ENCODE measurements around the gene STRN4. TPM values are rescaled to one million over a fixed set of nuclear protein-coding genes. Genes with fewer than 3 reads are reported as not detected.

STRN4 gene
- total RNA-seq, 1 experiment from 2014 or later: 89.5 TPM

DNA sequence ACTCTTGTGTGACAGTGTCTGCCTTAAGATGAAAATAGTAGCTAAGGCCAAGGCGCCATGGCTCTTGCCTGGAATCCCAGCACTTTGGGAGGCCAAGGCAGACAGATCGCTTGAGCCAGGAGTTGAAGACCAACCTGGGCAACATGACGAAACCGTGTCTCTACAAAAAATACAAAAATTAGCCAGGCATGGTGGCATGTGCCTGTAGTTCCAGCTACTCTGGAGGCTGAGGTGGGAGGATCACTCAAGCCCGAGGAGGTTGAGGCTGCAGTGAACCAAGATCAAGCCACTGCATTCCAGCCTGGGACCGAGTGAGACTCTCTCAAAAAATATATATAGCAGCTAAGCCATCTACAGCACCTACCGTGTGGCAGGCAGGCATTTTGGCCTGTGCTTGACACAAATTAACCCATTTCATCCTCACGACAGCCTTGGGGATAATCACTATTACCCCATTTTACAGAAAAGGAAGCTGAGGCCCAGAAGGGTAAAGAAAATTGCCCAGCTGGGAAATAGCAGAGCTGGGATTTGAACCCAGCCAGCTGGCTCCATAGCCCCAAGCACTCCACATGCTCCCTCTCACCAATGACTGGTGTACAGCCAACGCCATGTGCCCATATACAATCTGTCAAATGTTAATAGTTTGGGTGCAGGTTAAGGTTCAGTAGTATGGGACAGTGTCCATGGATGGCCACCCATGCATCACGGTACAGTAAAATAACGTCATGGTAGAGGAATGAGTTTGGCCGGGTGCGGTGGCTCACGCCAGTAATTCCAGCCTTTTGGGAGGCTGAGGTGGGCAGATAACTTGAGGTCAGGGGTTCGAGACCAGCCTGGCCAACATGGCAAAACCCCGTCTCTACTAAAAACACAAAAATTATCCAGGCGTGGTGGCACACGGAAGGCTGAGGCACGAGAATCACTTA is 39.1 kb upstream of the STRN4 start (continued):
- TF ChIP-seq SIN3A (IDR thresholded peaks at IDR 0.05; ENCODE audit: borderline replicate concordance, insufficient read depth, low read depth, low read length): no peak

DNA sequence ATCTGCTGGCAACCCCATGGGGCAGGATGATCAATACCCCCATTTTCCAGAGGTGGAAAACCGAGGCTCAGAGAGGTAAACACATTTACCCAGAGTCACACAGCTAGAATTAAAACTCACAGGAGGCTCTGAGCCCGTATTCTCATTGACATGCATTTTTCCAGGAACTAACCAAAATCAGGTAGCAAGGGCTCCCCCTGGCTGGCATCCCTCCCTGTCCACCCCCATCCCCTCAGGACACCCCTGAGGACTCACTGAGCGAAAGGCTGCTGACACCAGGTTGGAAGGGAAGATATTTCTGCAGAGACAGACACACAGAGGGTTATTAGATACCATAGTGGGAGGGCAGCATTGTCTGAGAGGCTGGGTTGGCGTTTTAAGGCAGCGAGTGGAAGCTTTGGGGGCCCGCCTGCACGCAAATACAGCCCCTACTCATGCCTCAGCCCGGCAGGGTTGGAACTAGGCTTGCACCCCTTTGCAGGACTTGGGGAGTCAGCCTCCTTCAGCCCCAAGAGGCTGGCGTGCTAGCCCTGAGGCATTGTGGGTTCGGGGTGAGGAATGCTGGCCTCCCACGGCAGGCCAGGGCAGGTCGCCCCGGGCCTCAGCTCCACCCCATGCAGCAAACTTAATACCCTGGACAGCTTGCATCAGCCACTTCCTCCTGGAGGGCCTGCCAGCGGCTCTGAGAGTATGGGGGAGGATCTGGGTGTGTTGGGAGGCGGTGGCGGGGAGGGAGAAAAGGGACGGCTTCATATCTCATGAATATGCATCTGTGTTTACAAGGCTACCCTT is 38.2 kb upstream of the STRN4 start:
- Histone ChIP-seq H3K27me3 (ENCODE audit: control insufficient read depth, insufficient read depth, low read length) (no peaks in the 10 kb centered on the region), H3K27ac (ENCODE audit: low read length) (peak overlapping the region; percentile 89), H3K9me3 (ENCODE audit: control insufficient read depth, insufficient read depth, low read depth, low read length) (no peaks in the 10 kb centered on the region), H3K36me3 (ENCODE audit: control insufficient read depth, insufficient read depth, low read length) (peaks cover 3% of the 10 kb centered on the region; the same call in 1 of the 2 replicates), H3K4me1 (ENCODE audit: control insufficient read depth, insufficient read depth, low read length) (peaks cover 8% of the 10 kb centered on the region), H3K4me3 (ENCODE audit: low read depth in 2 of 2, low read length in 2 of 2) (peak overlapping the region; percentile 87 to 92)
- POLR2A ChIA-PET: interaction anchor here (0.6 kb wide), 1 partner anchor 23 kb away, joined by 12 read pairs; no protein-coding TSS in a partner anchor
- peak; percentile 57 for ATAC-seq
- CTCF ChIA-PET: interaction anchor here (1.0 kb wide), 1 partner anchor 56 kb away, joined by 3 read pairs; no protein-coding TSS in a partner anchor
- in situ Hi-C loops (cut with HindIII; ENCODE audit: low pct_unique_long_range_greater_than_20kb, low sequenced_read_pairs) (no loop called here), intact Hi-C loops (cut with micrococcal nuclease; ENCODE audit: unreplicated experiment) (no loop called here)
- no TSS peak for BruUV-seq (replicated peaks)
- TF ChIP-seq SIN3A (IDR thresholded peaks at IDR 0.05; ENCODE audit: borderline replicate concordance, insufficient read depth, low read depth, low read length): no peak
- TF ChIP-seq POLR2AphosphoS5 (IDR thresholded peaks at IDR 0.05; ENCODE audit: low read depth, low read length): no peak; the same call in 1 of the 2 replicates
- TF ChIP-seq, protein P1, sequence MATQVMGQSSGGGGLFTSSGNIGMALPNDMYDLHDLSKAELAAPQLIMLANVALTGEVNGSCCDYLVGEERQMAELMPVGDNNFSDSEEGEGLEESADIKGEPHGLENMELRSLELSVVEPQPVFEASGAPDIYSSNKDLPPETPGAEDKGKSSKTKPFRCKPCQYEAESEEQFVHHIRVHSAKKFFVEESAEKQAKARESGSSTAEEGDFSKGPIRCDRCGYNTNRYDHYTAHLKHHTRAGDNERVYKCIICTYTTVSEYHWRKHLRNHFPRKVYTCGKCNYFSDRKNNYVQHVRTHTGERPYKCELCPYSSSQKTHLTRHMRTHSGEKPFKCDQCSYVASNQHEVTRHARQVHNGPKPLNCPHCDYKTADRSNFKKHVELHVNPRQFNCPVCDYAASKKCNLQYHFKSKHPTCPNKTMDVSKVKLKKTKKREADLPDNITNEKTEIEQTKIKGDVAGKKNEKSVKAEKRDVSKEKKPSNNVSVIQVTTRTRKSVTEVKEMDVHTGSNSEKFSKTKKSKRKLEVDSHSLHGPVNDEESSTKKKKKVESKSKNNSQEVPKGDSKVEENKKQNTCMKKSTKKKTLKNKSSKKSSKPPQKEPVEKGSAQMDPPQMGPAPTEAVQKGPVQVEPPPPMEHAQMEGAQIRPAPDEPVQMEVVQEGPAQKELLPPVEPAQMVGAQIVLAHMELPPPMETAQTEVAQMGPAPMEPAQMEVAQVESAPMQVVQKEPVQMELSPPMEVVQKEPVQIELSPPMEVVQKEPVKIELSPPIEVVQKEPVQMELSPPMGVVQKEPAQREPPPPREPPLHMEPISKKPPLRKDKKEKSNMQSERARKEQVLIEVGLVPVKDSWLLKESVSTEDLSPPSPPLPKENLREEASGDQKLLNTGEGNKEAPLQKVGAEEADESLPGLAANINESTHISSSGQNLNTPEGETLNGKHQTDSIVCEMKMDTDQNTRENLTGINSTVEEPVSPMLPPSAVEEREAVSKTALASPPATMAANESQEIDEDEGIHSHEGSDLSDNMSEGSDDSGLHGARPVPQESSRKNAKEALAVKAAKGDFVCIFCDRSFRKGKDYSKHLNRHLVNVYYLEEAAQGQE (IDR thresholded peaks at IDR 0.05; ENCODE audit: insufficient read depth in 1 of 2, low read depth in 2 of 2, low read length in 1 of 2): no peak
- TF ChIP-seq, protein P2, sequence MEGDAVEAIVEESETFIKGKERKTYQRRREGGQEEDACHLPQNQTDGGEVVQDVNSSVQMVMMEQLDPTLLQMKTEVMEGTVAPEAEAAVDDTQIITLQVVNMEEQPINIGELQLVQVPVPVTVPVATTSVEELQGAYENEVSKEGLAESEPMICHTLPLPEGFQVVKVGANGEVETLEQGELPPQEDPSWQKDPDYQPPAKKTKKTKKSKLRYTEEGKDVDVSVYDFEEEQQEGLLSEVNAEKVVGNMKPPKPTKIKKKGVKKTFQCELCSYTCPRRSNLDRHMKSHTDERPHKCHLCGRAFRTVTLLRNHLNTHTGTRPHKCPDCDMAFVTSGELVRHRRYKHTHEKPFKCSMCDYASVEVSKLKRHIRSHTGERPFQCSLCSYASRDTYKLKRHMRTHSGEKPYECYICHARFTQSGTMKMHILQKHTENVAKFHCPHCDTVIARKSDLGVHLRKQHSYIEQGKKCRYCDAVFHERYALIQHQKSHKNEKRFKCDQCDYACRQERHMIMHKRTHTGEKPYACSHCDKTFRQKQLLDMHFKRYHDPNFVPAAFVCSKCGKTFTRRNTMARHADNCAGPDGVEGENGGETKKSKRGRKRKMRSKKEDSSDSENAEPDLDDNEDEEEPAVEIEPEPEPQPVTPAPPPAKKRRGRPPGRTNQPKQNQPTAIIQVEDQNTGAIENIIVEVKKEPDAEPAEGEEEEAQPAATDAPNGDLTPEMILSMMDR (IDR thresholded peaks at IDR 0.05): no peak; the same call in 1 of the 2 replicates
- TF ChIP-seq TCF7L2 (IDR thresholded peaks at IDR 0.05; ENCODE audit: low read depth, low read length): no peak
- DNase-seq (ENCODE audit: low read depth, low spot score): no peak

DNA sequence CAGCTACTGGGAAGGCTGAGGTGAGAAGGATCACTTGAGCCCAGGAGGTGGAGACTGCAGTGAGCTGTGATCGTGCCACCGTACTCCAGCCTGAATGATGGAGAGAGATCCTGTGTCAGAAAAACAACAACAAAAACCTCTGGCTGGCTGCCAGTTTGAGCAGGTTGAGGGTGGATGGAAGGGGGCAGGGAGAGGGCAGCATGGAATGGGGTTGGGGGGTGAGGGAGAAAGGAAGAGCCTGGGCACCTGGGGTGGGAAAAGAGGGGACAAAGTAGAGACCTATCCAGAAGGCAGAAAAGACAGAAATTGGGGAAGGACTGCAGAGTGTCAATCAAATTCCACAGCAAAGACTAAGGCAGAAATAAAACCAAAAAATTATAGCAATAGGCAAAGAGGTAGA is 37.4 kb upstream of the STRN4 start:
- peak overlapping the region; percentile 87 to 92 for H3K4me3 ChIP-seq (ENCODE audit: low read depth in 2 of 2, low read length in 2 of 2)
- intact Hi-C loops (cut with micrococcal nuclease; ENCODE audit: unreplicated experiment): no loop called here
- ChIA-PET POLR2A (no interaction called here), CTCF (interaction anchor here (0.7 kb wide), 1 partner anchor 167 kb away, joined by 5 read pairs; no protein-coding TSS in a partner anchor)
- DNase-seq (ENCODE audit: low read depth, low spot score) (no peak), ATAC-seq (no peak)
- no TSS peak for BruUV-seq (replicated peaks)
- in situ Hi-C loops (cut with HindIII; ENCODE audit: low pct_unique_long_range_greater_than_20kb, low sequenced_read_pairs): no loop called here
- H3K27ac ChIP-seq (ENCODE audit: low read length): peak overlapping the region; percentile 89
- peaks cover 4% of the 10 kb centered on the region for H3K36me3 ChIP-seq (ENCODE audit: control insufficient read depth, insufficient read depth, low read length)
- no peaks in the 10 kb centered on the region for H3K9me3 ChIP-seq (ENCODE audit: control insufficient read depth, insufficient read depth, low read depth, low read length)
- H3K27me3 ChIP-seq (ENCODE audit: control insufficient read depth, insufficient read depth, low read length): no peaks in the 10 kb centered on the region
- H3K4me1 ChIP-seq (ENCODE audit: control insufficient read depth, insufficient read depth, low read length): peaks cover 8% of the 10 kb centered on the region
- TF ChIP-seq, protein P1 (IDR thresholded peaks at IDR 0.05; ENCODE audit: insufficient read depth in 1 of 2, low read depth in 2 of 2, low read length in 1 of 2): no peak
- TF ChIP-seq POLR2AphosphoS5 (IDR thresholded peaks at IDR 0.05; ENCODE audit: low read depth, low read length): no peak
- TF ChIP-seq SIN3A (IDR thresholded peaks at IDR 0.05; ENCODE audit: borderline replicate concordance, insufficient read depth, low read depth, low read length): no peak
- TF ChIP-seq, protein P2 (IDR thresholded peaks at IDR 0.05): no peak
- no peak for TF ChIP-seq TCF7L2 (IDR thresholded peaks at IDR 0.05; ENCODE audit: low read depth, low read length)

All from Panc1 (cell line).